Neural progenitor cell (in vitro differentiated cells): ENCODE results near the gene COASY.

Experiments
- EZH2 ChIP-seq: fragments of 200-600 bp; sonication (generic); IDR thresholded peaks from 2 replicates; pipeline ENCODE4 v1.6.1; 2017; ENCODE audit warnings: antibody characterized with exemption, mild to moderate bottlenecking, moderate library complexity
- TF ChIP-seq, protein P1 (sequence below): fragments of 200-600 bp; sonication (generic); IDR thresholded peaks from 2 replicates; pipeline ENCODE4 v1.5.1; 2017; ENCODE audit warnings: antibody characterized with exemption, mild to moderate bottlenecking

DNA sequence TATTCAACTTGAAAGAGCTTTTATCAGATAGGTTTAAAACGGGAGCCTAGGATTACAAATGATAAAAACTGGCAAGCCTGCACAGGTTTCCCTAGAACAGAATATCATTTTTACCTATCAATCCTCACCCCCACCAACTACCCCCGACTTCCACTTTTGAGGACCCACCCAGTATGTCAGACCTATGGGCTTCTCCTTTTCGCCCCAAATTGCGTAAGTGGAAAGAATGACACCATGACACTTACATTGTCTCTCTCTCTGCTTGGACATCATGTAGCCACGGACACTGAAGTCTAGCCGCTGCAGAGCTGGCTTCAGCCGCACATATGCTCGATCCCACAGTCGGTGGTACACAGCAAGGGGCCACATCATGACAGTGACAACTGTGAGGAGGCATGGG, 22.9 kb downstream of the COASY start:
- TF ChIP-seq, protein P1, sequence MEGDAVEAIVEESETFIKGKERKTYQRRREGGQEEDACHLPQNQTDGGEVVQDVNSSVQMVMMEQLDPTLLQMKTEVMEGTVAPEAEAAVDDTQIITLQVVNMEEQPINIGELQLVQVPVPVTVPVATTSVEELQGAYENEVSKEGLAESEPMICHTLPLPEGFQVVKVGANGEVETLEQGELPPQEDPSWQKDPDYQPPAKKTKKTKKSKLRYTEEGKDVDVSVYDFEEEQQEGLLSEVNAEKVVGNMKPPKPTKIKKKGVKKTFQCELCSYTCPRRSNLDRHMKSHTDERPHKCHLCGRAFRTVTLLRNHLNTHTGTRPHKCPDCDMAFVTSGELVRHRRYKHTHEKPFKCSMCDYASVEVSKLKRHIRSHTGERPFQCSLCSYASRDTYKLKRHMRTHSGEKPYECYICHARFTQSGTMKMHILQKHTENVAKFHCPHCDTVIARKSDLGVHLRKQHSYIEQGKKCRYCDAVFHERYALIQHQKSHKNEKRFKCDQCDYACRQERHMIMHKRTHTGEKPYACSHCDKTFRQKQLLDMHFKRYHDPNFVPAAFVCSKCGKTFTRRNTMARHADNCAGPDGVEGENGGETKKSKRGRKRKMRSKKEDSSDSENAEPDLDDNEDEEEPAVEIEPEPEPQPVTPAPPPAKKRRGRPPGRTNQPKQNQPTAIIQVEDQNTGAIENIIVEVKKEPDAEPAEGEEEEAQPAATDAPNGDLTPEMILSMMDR, result no peak
- TF ChIP-seq EZH2, result no peak
